Stimulated activated CD8-positive, alpha-beta memory T cell treated with anti-CD3 and anti-CD28 coated beads, Interleukin-7, amount 100 ng/mL, for 48 hours (primary cell): ENCODE results near the gene FANCI.

Experiments used
- DNase-seq, 2 donors: peaks; one replicate each; pipeline ENCODE4 v3.0.0-alpha.2; 2020; ENCODE audit warnings: low read depth in 1 of 2; ENCODE audit errors: extremely low read depth in 1 of 2

FANCI gene

DNA sequence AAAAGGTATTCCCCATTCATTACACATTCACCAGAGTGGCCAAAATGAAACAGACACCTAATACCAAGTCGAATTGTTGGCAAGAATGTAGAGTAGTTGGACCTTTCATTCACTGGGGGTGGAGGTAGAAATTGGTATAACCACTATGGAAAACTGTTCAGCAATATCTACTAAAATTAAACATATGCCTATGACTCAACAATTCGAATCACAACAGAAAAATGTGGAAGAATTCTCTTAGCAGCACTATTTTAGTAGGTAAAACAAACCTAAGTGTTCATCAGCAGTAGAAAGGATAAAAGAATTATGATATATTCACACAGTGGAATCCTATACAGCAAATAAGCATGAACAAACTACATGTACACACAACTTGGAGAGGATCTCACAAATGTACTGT, 60.2 kb downstream of the FANCI start:
- no peak for DNase-seq

DNA sequence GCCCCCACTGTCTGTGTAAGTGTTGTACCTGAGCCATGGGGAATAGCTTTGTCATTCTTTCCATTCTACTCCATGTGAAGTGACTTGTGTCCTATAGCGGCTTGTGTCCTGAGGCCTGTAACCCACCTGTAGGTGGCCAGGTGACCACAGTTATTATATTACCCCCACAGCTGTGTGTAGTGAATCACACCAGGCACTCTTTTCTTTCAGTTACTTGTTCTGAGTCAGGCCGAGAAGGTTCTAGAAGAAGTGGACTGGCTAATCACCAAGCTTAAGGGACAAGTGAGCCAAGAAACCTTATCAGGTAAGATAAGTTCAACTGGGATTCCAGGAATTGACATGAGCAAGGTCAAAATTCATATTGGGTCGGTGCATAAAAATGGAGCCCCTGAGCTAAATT, 61.6 kb downstream of the FANCI start:
- DNase-seq = no peak

GRCh38 chr15:89307046-89307587, 63.3 kb downstream of the FANCI start:
- DNase-seq = no peak

DNA sequence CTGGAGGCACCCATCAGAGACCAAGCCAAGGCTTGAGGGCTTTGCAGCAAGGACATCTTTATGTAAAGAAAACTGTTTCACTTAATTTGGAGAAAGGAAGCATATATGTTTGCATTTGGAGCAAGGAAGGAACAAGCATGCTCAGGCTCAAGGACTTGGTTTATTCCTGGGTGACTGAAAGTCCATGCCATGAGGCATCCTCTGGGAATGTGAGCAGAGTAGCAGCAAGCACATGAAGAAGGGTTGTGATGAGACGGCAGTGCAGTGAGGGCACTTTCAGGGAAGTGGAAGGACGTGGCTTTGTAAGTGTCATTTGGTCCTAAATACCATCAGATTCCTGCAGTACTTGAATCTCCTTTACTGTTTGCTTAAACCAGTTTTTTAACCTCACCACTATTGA, 64.0 kb downstream of the FANCI start:
- no peak for DNase-seq

DNA sequence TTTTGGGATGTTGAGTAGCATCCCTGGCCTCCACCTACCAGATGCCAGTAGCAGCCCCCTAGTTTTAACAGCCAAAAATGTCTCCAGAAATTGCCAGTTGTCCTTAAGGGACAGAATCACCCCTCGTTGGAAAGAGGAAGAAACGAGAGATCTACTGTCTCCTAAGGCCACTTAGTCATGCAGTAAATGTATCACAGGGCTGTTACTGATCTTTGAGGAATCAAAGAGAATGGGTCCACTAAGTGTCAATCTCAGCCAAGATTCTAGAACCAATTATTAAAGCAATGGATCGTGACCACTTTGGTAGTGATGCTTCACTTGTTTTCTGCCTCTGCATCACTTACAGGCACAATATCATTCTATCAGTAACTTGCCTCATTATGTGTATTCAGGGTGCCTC, 64.5 kb downstream of the FANCI start:
- no peak for DNase-seq

- DNase-seq = no peak
Observed at GRCh38 chr15:89309993-89310392, 66.2 kb downstream of the FANCI start.

- DNase-seq = no peak
Observed at GRCh38 chr15:89315375-89315929, 71.7 kb downstream of the FANCI start.

DNA sequence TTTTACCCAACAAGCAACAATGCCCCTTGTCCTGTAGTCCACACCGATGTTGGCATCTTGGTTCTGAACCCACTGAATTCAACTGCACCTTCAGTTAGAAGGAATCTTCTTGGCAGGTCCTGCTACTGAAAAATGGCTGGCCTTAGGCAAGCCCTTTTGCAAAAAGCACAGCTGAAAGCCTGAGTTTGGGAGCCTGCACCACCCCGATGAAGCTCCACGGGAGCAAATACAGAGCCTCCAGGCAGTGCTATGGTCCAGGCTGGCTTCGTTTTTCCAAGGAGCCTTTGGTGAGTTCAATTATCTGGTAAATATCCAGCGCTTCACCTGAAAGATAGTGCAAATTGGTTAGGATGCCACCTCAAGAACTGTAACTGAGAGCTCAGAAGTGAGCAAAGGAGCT, 72.7 kb downstream of the FANCI start:
- no peak for DNase-seq

DNA sequence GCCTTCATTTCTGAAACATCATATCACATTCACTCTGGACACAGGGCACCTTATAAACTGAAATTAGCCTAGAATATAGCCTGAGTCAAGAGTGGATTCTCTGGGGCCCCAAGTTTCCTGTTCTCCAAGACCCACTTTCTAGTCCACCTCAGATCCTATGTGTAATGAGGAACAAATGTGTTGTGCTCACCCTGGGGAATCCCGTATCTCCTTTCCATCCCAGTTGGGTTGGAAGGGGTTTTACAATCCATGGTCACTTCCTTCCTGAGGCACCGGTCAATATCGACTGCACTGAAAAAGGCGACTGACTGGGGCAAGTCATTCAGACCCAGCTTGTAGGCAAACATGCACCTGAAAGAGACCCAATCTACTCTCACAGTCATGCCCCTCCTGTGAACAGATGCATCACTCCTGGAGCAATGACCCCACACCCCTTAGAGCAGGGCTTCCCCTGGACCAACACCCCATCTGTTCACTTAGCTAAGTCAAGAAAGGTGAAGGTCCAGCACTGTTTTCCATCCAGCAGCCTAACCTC, 73.5 kb downstream of the FANCI start:
- no peak for DNase-seq

DNA sequence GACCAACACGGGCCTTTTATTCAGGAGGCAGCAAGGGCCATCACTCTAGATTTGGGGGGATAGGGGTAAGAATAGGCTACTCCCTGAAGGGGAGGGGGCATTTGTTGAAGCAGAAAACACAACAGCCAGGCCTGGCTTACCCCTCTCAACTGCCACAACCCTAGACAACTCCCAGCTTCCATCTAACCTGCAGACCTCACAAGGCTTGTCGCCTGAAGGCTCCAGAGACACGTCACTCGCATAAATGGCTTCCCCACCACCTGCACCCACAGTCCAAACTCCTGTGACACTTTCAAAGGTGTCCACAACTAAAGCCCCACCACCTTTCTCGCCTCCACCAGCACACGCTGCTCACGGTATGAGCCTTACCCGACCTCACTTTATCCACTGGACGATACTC, 75.9 kb downstream of the FANCI start:
- DNase-seq = no peak

- DNase-seq = no peak
Observed at GRCh38 chr15:89320200-89320599, 76.4 kb downstream of the FANCI start.

- no peak for DNase-seq
Observed at GRCh38 chr15:89321521-89322410, 78.0 kb downstream of the FANCI start.

DNA sequence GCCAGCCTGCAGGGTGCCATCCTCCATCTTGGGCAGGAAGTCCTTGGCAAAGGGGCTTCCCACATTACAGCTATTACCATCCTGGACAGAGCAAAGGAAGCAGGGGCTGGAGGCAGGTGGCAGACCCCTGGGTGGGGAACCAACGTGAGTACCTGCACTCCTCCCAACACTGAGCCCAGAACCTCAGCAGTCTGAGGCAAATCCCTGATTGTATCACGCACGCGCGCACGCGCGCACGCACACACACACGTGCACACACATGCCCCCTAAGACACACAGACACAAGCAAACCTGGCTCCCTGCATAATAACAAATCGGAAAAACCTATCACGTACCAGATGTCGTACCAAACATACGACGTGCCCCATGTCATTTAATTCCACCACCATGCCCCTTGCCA, 79.0 kb downstream of the FANCI start:
- DNase-seq = no peak

GRCh38 chr15:89323825-89324224, 80.0 kb downstream of the FANCI start:
- DNase-seq = no peak

- DNase-seq = no peak
Observed at GRCh38 chr15:89325039-89325803, 81.4 kb downstream of the FANCI start.

DNA sequence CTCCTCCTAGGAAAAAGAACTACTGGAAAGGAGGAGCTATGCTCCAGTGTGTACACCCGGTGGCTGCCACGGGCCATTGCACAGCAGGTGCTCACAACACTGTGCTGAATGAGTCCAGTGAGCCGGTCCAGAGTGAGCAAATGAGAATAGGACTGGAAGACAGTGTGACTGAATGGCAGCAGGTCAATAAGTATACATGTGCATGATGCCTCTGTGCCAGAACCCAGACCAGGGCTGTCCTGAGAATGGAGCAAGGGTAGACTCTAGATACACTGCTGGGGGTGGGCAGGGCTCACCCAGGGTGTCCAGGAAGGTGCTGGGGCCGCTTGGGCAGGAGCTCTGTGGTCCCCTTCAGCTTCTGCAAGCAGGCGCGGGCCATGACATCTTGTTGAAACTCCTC, 82.5 kb downstream of the FANCI start:
- DNase-seq = no peak

DNA sequence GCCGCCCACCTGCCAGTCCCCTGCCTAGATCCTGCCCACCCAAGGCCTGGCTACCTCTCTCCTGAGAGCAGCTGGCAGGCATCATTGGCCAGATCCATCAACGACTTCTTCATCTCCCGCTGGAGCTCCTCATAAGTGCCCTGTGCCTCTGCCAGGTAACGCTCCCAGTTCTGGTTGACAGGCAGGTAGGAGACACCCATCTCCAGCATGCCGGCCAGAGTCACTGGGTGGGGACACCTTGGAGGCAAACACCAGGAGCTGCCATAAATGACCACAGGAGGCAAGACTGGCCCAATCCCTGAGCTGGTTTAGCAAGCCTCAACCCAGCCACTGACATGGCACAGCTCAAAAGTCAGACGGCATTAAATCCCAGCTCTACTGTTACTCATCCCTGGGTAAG, 83.3 kb downstream of the FANCI start:
- DNase-seq = no peak

DNA sequence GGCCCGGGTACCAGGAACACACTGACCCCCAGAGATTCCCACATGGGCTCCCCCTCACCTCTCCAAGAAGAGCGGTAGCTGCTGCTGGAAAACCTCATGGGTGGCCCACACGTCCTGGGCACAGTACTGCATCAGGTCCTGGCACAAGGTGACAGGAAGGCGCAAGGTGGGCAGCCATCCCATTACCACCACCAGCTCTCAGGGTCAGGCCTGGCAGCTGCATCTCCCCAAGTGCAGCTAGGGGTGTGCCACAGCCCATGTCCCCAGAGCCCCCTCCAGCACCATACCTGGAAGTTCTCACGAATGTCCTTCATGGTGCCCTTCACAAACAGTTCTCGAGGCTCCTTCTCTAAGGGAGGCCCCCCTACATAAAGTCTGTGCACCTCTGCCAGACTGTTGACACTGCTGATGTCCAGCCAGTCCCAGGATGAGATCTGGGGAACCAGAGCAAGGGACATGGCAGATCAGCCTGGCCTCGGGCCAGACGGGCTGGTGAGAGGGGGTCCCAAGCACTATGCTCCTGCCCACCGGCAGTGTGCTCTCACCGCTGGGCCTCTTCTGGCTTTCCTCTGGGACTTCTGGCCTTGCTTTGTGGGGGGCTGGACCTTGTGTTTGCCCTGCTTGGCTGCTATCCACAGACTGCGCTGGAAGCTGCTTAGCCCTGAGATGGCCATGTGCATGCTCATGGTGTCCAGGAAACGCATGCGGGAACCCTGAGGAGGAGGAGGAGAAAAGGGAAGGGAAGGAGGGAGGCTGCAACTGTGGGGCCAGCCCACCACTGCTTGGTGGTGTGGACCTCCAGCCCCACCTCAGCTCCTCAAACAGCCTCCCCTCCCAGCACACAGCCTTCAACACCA, 84.8 kb downstream of the FANCI start:
- DNase-seq = no peak

- DNase-seq = no peak
Observed at GRCh38 chr15:89329329-89330084, 85.7 kb downstream of the FANCI start.

DNA sequence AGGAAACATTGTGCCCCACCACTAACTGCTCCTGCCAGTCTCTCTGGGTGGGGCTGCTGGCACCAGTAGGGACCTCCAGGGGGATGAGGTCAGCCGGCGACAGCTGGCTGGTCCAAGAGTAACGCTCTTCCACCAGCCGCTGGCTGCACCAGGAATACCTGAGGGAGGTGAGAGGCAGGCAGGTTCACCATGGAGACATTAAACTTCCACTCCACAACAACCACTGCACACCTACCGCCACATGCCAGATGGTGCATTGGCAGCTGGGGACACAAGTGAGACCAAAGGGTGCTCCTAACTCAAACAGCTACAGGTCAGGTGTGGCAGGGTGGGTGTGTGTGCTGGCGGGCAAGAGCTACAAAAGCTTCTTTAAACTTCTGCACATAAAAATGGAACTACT, 86.3 kb downstream of the FANCI start:
- no peak for DNase-seq
